ENCODE measurements around the gene RAB4B. TPM values are rescaled to one million over a fixed set of nuclear protein-coding genes. Genes with fewer than 3 reads are reported as not detected.

The RAB4B gene
- total RNA-seq, result 11.9 TPM

GRCh38 chr19:40777937-40778705, at the start of gene RAB4B:
TSS of gene RAB4B (plus strand) at chr19:40778247. CDS start at chr19:40778376, 129 bp downstream.

GRCh38 chr19:40750058-40750873, 27.8 kb upstream of the RAB4B start, which contains the start of gene ACTMAP:
TSS of gene ACTMAP (minus strand) at chr19:40750477. CDS start at chr19:40749803, 674 bp downstream.

GRCh38 chr19:40750874-40751537, 27.0 kb upstream of the RAB4B start, which contains the start of gene SNRPA:
TSS of gene SNRPA (plus strand) at chr19:40751203. CDS start at chr19:40751409, 206 bp downstream.

GRCh38 chr19:40774916-40775631, 3.0 kb upstream of the RAB4B start, which contains the start of gene MIA:
TSS of gene MIA (plus strand) at chr19:40775521. CDS start at chr19:40775543, 22 bp downstream.

GRCh38 chr19:40798683-40799557, 20.9 kb downstream of the RAB4B start, which contains the start of gene EGLN2:
TSS of gene EGLN2 (plus strand) at chr19:40799191. CDS start at chr19:40800573, 1,382 bp downstream.

Other genes starting within 250 kb of the RAB4B start
- 3.4 TPM for gene SHKBP1, start 201.4 kb upstream of the RAB4B start, total RNA-seq
- 31.6 TPM for gene LTBP4, start 176.9 kb upstream of the RAB4B start, total RNA-seq
- 39.8 TPM for gene NUMBL, start 87.6 kb upstream of the RAB4B start, total RNA-seq
- gene COQ8B, start 61.4 kb upstream of the RAB4B start, total RNA-seq, result 40.7 TPM
- gene ITPKC, start 61.1 kb upstream of the RAB4B start, total RNA-seq, result 7.5 TPM
- gene ACTMAP, start 27.8 kb upstream of the RAB4B start, total RNA-seq, result 0.94 TPM
- gene SNRPA, start 27.0 kb upstream of the RAB4B start, total RNA-seq, result 35.7 TPM
- not detected for gene MIA, start 2.7 kb upstream of the RAB4B start, total RNA-seq
- gene EGLN2, start 20.9 kb downstream of the RAB4B start, total RNA-seq, result 80.1 TPM
- not detected for gene CYP2A6, start 72.2 kb downstream of the RAB4B start, total RNA-seq
- gene CYP2A7, start 104.0 kb downstream of the RAB4B start, total RNA-seq, result not detected
- gene CYP2B6, start 213.0 kb downstream of the RAB4B start, total RNA-seq, result not detected

Data from parietal lobe (tissue), 1 donor.